ENCODE data around the gene NAP1L2.

GRCh38 chrX:73262991-73263390, 48.3 kb upstream of the NAP1L2 start:
- no peak for TF ChIP-seq POLR2A (IDR thresholded peaks at IDR 0.05)
- no peak for TF ChIP-seq CTCF (IDR thresholded peaks at IDR 0.05 in 8 of 11, conservative IDR thresholded peaks at IDR 0.05 in 3 of 11)

All from spleen (tissue), 7 donors.